ENCODE results near the gene COL1A2. TPM values are rescaled to one million over a fixed set of nuclear protein-coding genes. Genes with fewer than 3 reads are reported as not detected.

The COL1A2 gene
- total RNA-seq, 1 donor from 2014 or later = 6,748 TPM

GRCh38 chr7:94423863-94424735 lies 29.4 kb downstream of the COL1A2 start:
- H3K27ac ChIP-seq (ENCODE audit: low read depth, low read length) = peak overlapping the region; percentile 81
- peak; percentile 37 for FAIRE-seq
- peak overlapping the region; percentile 90 for H3K27ac Mint-ChIP-seq (ENCODE audit: unreplicated experiment)

DNA sequence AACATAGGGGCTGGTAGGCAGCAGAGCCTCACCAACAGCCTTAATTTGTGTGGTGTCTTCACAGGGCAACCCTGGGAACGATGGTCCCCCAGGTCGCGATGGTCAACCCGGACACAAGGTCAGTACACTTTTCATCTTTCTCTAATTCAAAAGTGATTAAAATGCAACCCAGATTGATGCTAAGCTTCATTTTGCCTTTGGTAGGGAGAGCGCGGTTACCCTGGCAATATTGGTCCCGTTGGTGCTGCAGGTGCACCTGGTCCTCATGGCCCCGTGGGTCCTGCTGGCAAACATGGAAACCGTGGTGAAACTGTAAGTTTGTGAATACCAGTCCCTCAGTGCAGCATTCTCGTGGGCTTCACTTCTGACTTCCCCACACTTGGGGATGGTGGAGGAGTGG lies 30.9 kb downstream of the COL1A2 start:
- FAIRE-seq (no peak), DNase-seq (ENCODE audit: low read depth) (no peak)
- Histone ChIP-seq H3K79me2 (ENCODE audit: insufficient read depth, low read length) (peaks cover 3% of the 10 kb centered on the region), H3K4me2 (ENCODE audit: low read length) (no peak overlapping the region), H3K4me1 (ENCODE audit: insufficient read depth, low read length) (peaks cover 21% of the 10 kb centered on the region), H3K9ac (ENCODE audit: low read length) (peak overlapping the region; percentile 57), H3K27me3 (ENCODE audit: insufficient read depth, low read length) (no peaks in the 10 kb centered on the region), H3K36me3 (ENCODE audit: insufficient read depth, low read length) (peaks cover 97% of the 10 kb centered on the region), H3K9me3 (ENCODE audit: insufficient read depth, low read depth, low read length) (no peaks in the 10 kb centered on the region), H3K27ac (ENCODE audit: low read depth, low read length) (peak overlapping the region; percentile 81), H2AFZ (ENCODE audit: low read depth, low read length) (no peak overlapping the region), H3K4me3 (ENCODE audit: insufficient read depth, low read depth, low read length) (no peak overlapping the region), H4K20me1 (ENCODE audit: insufficient read depth, low read length) (peaks cover 88% of the 10 kb centered on the region)
- Mint-ChIP-seq H3K36me3 (ENCODE audit: low read depth, unreplicated experiment) (peaks cover 36% of the 10 kb centered on the region), H3K4me1 (ENCODE audit: low read depth, unreplicated experiment) (peaks cover 43% of the 10 kb centered on the region), H3K27ac (ENCODE audit: unreplicated experiment) (peak overlapping the region; percentile 90), H3K9me3 (ENCODE audit: unreplicated experiment) (no peaks in the 10 kb centered on the region), H3K27me3 (ENCODE audit: low read depth, unreplicated experiment) (no peaks in the 10 kb centered on the region), H3K4me3 (ENCODE audit: unreplicated experiment) (no peak overlapping the region)
- TF ChIP-seq, protein P1, sequence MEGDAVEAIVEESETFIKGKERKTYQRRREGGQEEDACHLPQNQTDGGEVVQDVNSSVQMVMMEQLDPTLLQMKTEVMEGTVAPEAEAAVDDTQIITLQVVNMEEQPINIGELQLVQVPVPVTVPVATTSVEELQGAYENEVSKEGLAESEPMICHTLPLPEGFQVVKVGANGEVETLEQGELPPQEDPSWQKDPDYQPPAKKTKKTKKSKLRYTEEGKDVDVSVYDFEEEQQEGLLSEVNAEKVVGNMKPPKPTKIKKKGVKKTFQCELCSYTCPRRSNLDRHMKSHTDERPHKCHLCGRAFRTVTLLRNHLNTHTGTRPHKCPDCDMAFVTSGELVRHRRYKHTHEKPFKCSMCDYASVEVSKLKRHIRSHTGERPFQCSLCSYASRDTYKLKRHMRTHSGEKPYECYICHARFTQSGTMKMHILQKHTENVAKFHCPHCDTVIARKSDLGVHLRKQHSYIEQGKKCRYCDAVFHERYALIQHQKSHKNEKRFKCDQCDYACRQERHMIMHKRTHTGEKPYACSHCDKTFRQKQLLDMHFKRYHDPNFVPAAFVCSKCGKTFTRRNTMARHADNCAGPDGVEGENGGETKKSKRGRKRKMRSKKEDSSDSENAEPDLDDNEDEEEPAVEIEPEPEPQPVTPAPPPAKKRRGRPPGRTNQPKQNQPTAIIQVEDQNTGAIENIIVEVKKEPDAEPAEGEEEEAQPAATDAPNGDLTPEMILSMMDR (IDR thresholded peaks at IDR 0.05; ENCODE audit: insufficient read depth, low read depth, low read length) = no peak
- no peak for TF ChIP-seq EZH2 (IDR thresholded peaks at IDR 0.05; ENCODE audit: insufficient read depth, low read length)

More at GRCh38 chr7:94423863-94424735, 29.4 kb downstream of the COL1A2 start:
- H3K4me3 ChIP-seq (ENCODE audit: insufficient read depth, low read depth, low read length) = no peak overlapping the region
- TF ChIP-seq, protein P1 (IDR thresholded peaks at IDR 0.05; ENCODE audit: insufficient read depth, low read depth, low read length) = no peak
- no peak for TF ChIP-seq EZH2 (IDR thresholded peaks at IDR 0.05; ENCODE audit: insufficient read depth, low read length)
- H2AFZ ChIP-seq (ENCODE audit: low read depth, low read length) = no peak overlapping the region
- peak overlapping the region; percentile 57 for H3K9ac ChIP-seq (ENCODE audit: low read length)
- Mint-ChIP-seq H3K36me3 (ENCODE audit: low read depth, unreplicated experiment) (peaks cover 45% of the 10 kb centered on the region), H3K27me3 (ENCODE audit: low read depth, unreplicated experiment) (no peaks in the 10 kb centered on the region), H3K9me3 (ENCODE audit: unreplicated experiment) (no peaks in the 10 kb centered on the region), H3K4me3 (ENCODE audit: unreplicated experiment) (peak overlapping the region; percentile 24), H3K4me1 (ENCODE audit: low read depth, unreplicated experiment) (peaks cover 55% of the 10 kb centered on the region)
- DNase-seq (ENCODE audit: low read depth) = peak; percentile 65
- peaks cover 3% of the 10 kb centered on the region for H3K79me2 ChIP-seq (ENCODE audit: insufficient read depth, low read length)
- no peaks in the 10 kb centered on the region for H3K27me3 ChIP-seq (ENCODE audit: insufficient read depth, low read length)
- peaks cover 29% of the 10 kb centered on the region for H3K4me1 ChIP-seq (ENCODE audit: insufficient read depth, low read length)
- H3K4me2 ChIP-seq (ENCODE audit: low read length) = no peak overlapping the region
- H3K9me3 ChIP-seq (ENCODE audit: insufficient read depth, low read depth, low read length) = no peaks in the 10 kb centered on the region
- H3K36me3 ChIP-seq (ENCODE audit: insufficient read depth, low read length) = peaks cover 97% of the 10 kb centered on the region
- H4K20me1 ChIP-seq (ENCODE audit: insufficient read depth, low read length) = peaks cover 90% of the 10 kb centered on the region
